SU-DHL-6 (cell line): ENCODE data around the gene ZNF423.

Experiments
- H2AFZ ChIP-seq: fragments of 200-600 bp; sonication (generic); 2 replicates; pipeline ENCODE4 v1.6.1; 2014; ENCODE audit warnings: low read depth, mild to moderate bottlenecking, moderate library complexity, mixed read lengths, antibody characterized with exemption, low read length; ENCODE audit not compliant: severe bottlenecking
- H3F3A ChIP-seq: fragments of 200-600 bp; shearing (Covaris generic); 2 replicates; pipeline ENCODE4 v1.6.0; 2016; ENCODE audit warnings: antibody characterized with exemption, mild to moderate bottlenecking; ENCODE audit not compliant: insufficient read depth
- H3K27ac ChIP-seq: fragments of 200-600 bp; sonication (generic); 2 replicates; pipeline ENCODE4 v1.5.1; 2016; ENCODE audit warnings: low read depth, mild to moderate bottlenecking, low read length, moderate library complexity, mixed read lengths
- H3K27me3 ChIP-seq: fragments of 200-600 bp; sonication (generic), shearing (Covaris generic); 2 replicates; pipeline ENCODE4 v1.6.0; 2014; ENCODE audit warnings: mild to moderate bottlenecking, low read length
- H3K36me3 ChIP-seq: fragments of 200-600 bp; sonication (generic); 2 replicates; pipeline ENCODE4 v1.6.1; 2014; ENCODE audit warnings: mild to moderate bottlenecking, low read length, mixed read lengths
- H3K4me2 ChIP-seq: fragments of 300-600, 200-600 bp; shearing (Covaris generic), sonication (generic); 2 replicates; pipeline ENCODE4 v1.6.0; 2014; ENCODE audit warnings: low read length, low read depth, mild to moderate bottlenecking; ENCODE audit not compliant: poor library complexity, severe bottlenecking
- H3K4me3 ChIP-seq: fragments of 200-600 bp; sonication (generic); 2 replicates; pipeline ENCODE4 v1.5.1; 2014; ENCODE audit warnings: antibody characterized with exemption, low read length, mild to moderate bottlenecking, mixed read lengths; ENCODE audit not compliant: insufficient read depth, poor library complexity, severe bottlenecking
- H3K79me2 ChIP-seq: fragments of 200-600 bp; sonication (generic); 2 replicates; pipeline ENCODE4 v1.6.1; 2014; ENCODE audit warnings: mild to moderate bottlenecking, low read length, moderate library complexity; ENCODE audit not compliant: insufficient read depth
- H3K9ac ChIP-seq: fragments of 200-600 bp; sonication (generic); 2 replicates; pipeline ENCODE4 v1.7.0; 2014; ENCODE audit warnings: mild to moderate bottlenecking, low read length
- H3K9me2 ChIP-seq: fragments of 200-600 bp; sonication (generic); replicated peaks from 2 replicates; pipeline ENCODE4 v1.6.1; 2014; ENCODE audit warnings: low read length; ENCODE audit not compliant: insufficient read depth
- H3K9me3 ChIP-seq: fragments of 200-600 bp; sonication (generic); 2 replicates; pipeline ENCODE4 v1.6.1; 2014; ENCODE audit warnings: low read length, mixed read lengths; ENCODE audit not compliant: insufficient read depth
- H4K20me1 ChIP-seq: fragments of 200-600 bp; sonication (generic); 2 replicates; pipeline ENCODE4 v1.6.1; 2014; ENCODE audit warnings: low read depth, mild to moderate bottlenecking, antibody characterized with exemption, low read length, moderate library complexity, mixed read lengths
- CTCF ChIP-seq: fragments of 200-600 bp; sonication (generic); IDR thresholded peaks from one replicate; pipeline ENCODE4 v1.5.1; 2017; ENCODE audit warnings: antibody characterized with exemption, mild to moderate bottlenecking, low read length, moderate library complexity; ENCODE audit not compliant: insufficient read depth, poor library complexity, severe bottlenecking
- EZH2phosphoT487 ChIP-seq: fragments of 200-600 bp; sonication (generic), shearing (Covaris generic); conservative IDR thresholded peaks from 2 replicates; pipeline ENCODE4 v1.6.1; 2018; ENCODE audit warnings: mild to moderate bottlenecking, antibody characterized with exemption, low read length, moderate library complexity, mixed read lengths

ZNF423 gene

GRCh38 chr16:49458656-49459445 is 397.1 kb downstream of the ZNF423 start:
- Histone ChIP-seq H3K9me2 (no peaks in the 10 kb centered on the region), H2AFZ (no peak overlapping the region), H3K27ac (no peak overlapping the region), H3K36me3 (no peaks in the 10 kb centered on the region), H3F3A (peaks cover 5% of the 10 kb centered on the region; the same call in 1 of the 2 replicates), H3K4me3 (no peak overlapping the region), H3K4me2 (no peak overlapping the region), H3K9me3 (no peaks in the 10 kb centered on the region), H3K9ac (no peak overlapping the region), H3K79me2 (no peaks in the 10 kb centered on the region), H4K20me1 (no peaks in the 10 kb centered on the region), H3K27me3 (no peaks in the 10 kb centered on the region)
- TF ChIP-seq EZH2phosphoT487 = no peak
- no peak for TF ChIP-seq CTCF

GRCh38 chr16:49458243-49458642 is 397.7 kb downstream of the ZNF423 start:
- Histone ChIP-seq H3K27me3 (no peaks in the 10 kb centered on the region), H2AFZ (no peak overlapping the region), H3K79me2 (no peaks in the 10 kb centered on the region), H3K9ac (no peak overlapping the region), H3K27ac (no peak overlapping the region), H4K20me1 (no peaks in the 10 kb centered on the region), H3K36me3 (no peaks in the 10 kb centered on the region), H3K4me3 (no peak overlapping the region), H3K4me2 (no peak overlapping the region), H3K9me2 (no peaks in the 10 kb centered on the region), H3K9me3 (no peaks in the 10 kb centered on the region), H3F3A (peaks cover 5% of the 10 kb centered on the region; the same call in 1 of the 2 replicates)
- TF ChIP-seq EZH2phosphoT487 = no peak
- TF ChIP-seq CTCF = no peak

- TF ChIP-seq EZH2phosphoT487 (no peak), CTCF (no peak)
These were observed 398.7 kb downstream of the ZNF423 start for GRCh38 chr16:49457196-49457595.

More at GRCh38 chr16:49457196-49457595, 398.7 kb downstream of the ZNF423 start:
- no peak overlapping the region for H3K4me3 ChIP-seq
- H3K79me2 ChIP-seq = no peaks in the 10 kb centered on the region
- H3K9me3 ChIP-seq = no peaks in the 10 kb centered on the region
- H2AFZ ChIP-seq = no peak overlapping the region
- no peaks in the 10 kb centered on the region for H3K27me3 ChIP-seq
- no peak overlapping the region for H3K9ac ChIP-seq
- H3K27ac ChIP-seq = no peak overlapping the region
- H4K20me1 ChIP-seq = no peaks in the 10 kb centered on the region
- H3K36me3 ChIP-seq = no peaks in the 10 kb centered on the region
- H3F3A ChIP-seq = peaks cover 1% of the 10 kb centered on the region; the same call in 1 of the 2 replicates
- no peaks in the 10 kb centered on the region for H3K9me2 ChIP-seq
- no peak overlapping the region for H3K4me2 ChIP-seq
